ENCODE measurements around the gene GRIN2C.

- TF ChIP-seq CTCF (IDR thresholded peaks at IDR 0.05) (no peak), POLR2AphosphoS5 (IDR thresholded peaks at IDR 0.05) (no peak)
Observed at GRCh38 chr17:74803971-74804370, 55.7 kb downstream of the GRIN2C start.

Measured in esophagus muscularis mucosa (tissue), 3 donors.